HG03442 (cell line): Measurements from ENCODE around the gene MUC5B.

Experiments used
- ATAC-seq: cut with Tn5 transposase; IDR thresholded peaks from one replicate; pipeline ENCODE4 v1.9.1; 2021; ENCODE audit warnings: mild to moderate bottlenecking, moderate library complexity; ENCODE audit not compliant: unreplicated experiment

MUC5B gene

GRCh38 chr11:1218788-1219445 is 3.9 kb upstream of the MUC5B start:
- ATAC-seq, result no peak

- no peak for ATAC-seq
Observed at GRCh38 chr11:1219446-1219833, 3.4 kb upstream of the MUC5B start.

- no peak for ATAC-seq
Observed at GRCh38 chr11:1219834-1220815, 2.7 kb upstream of the MUC5B start.

GRCh38 chr11:1220941-1221721 is 1.7 kb upstream of the MUC5B start:
- no peak for ATAC-seq

GRCh38 chr11:1221848-1222311 is 986 bp upstream of the MUC5B start:
- ATAC-seq, result no peak

- no peak for ATAC-seq
Observed at GRCh38 chr11:1223346-1224110, 662 bp downstream of the MUC5B start.

- no peak for ATAC-seq
Observed at GRCh38 chr11:1224111-1224490, 1.2 kb downstream of the MUC5B start.

GRCh38 chr11:1224491-1225385 is 1.9 kb downstream of the MUC5B start:
- no peak for ATAC-seq

GRCh38 chr11:1225386-1226225 is 2.7 kb downstream of the MUC5B start:
- no peak for ATAC-seq

- no peak for ATAC-seq
Observed at GRCh38 chr11:1226226-1226985, 3.5 kb downstream of the MUC5B start.

GRCh38 chr11:1226986-1227550 is 4.2 kb downstream of the MUC5B start:
- no peak for ATAC-seq

- no peak for ATAC-seq
Observed at GRCh38 chr11:1227551-1228100, 4.8 kb downstream of the MUC5B start.

GRCh38 chr11:1228101-1228821 is 5.4 kb downstream of the MUC5B start:
- no peak for ATAC-seq

- ATAC-seq, result no peak
Observed at GRCh38 chr11:1228921-1229451, 6.1 kb downstream of the MUC5B start.

- no peak for ATAC-seq
Observed at GRCh38 chr11:1229471-1230120, 6.7 kb downstream of the MUC5B start.

GRCh38 chr11:1230121-1230455 is 7.2 kb downstream of the MUC5B start:
- no peak for ATAC-seq
